ENCODE results near the gene PACSIN1. TPM values are rescaled to one million over a fixed set of nuclear protein-coding genes. Genes with fewer than 3 reads are reported as not detected.

The PACSIN1 gene
- total and polyA plus RNA-seq, 10 of the 15 experiments (the other 5 are each of a cell fraction or from before 2014, with no cell fraction given) = 0.50 to 9.4 (median 2.8) TPM

GRCh38 chr6:34539181-34539580, 73.3 kb downstream of the PACSIN1 start:
- no peak overlapping the region for H3K4me3 ChIP-seq
- ChIA-PET SMC1A (ENCODE audit: uncharacterized antibody, unreplicated experiment) (no interaction called here), RAD21 (ENCODE audit: unreplicated experiment) (no interaction called here), CTCF (interaction anchor here (1.0 kb wide), 1 partner anchor 79 kb away, joined by 3 read pairs; no protein-coding TSS in a partner anchor), POLR2A (no interaction called here)
- no peak overlapping the region for H3K27ac ChIP-seq (ENCODE audit: control insufficient read depth, insufficient read depth)
- no peaks in the 10 kb centered on the region for H3K79me2 ChIP-seq (ENCODE audit: control insufficient read depth, insufficient read depth, low read length)
- no peak overlapping the region for H2AFZ ChIP-seq (ENCODE audit: control insufficient read depth, low read depth, low read length)
- no peak for FAIRE-seq
- TF ChIP-seq NFYB (IDR thresholded peaks at IDR 0.05; ENCODE audit: insufficient read depth, low read depth, low read length) = no peak
- no peak for TF ChIP-seq KLF5 (IDR thresholded peaks at IDR 0.05; ENCODE audit: partially characterized antibody)
- TF ChIP-seq RBBP5 (conservative IDR thresholded peaks at IDR 0.05) = no peak
- TF ChIP-seq SMAD1 (IDR thresholded peaks at IDR 0.05; ENCODE audit: low read depth, partially characterized antibody) = no peak
- TF ChIP-seq STAT1 (conservative IDR thresholded peaks at IDR 0.05) = no peak
- TF ChIP-seq SMARCA5 (IDR thresholded peaks at IDR 0.05) = no peak
- TF ChIP-seq TCF12 (IDR thresholded peaks at IDR 0.05; ENCODE audit: low read depth, low read length) = no peak
- no peak overlapping the region for H3K4me2 ChIP-seq (ENCODE audit: control insufficient read depth, insufficient read depth)
- WGBS (ENCODE audit: insufficient coverage, insufficient replicate concordance, low lambda C conversion rate, missing lambda C conversion rate) = 0% methylated on average over 2 of the region's 14 CpGs
- H3K36me3 ChIP-seq (ENCODE audit: control insufficient read depth in 2 of 2, insufficient read depth in 2 of 2, low read length in 1 of 2) = no peaks in the 10 kb centered on the region
- H3K9ac ChIP-seq (ENCODE audit: control insufficient read depth, insufficient read depth, low read length) = no peak overlapping the region
- no peaks in the 10 kb centered on the region for H3K9me3 ChIP-seq (replicated peaks; ENCODE audit: control insufficient read depth, insufficient read depth, low read length)
- ATAC-seq = no peak
- in situ Hi-C loops (cut with MboI) = no loop called here
- no peaks in the 10 kb centered on the region; a peak in 1 of 4 replicates for H3K27me3 ChIP-seq (replicated peaks in 1 of 2; ENCODE audit: control insufficient read depth in 2 of 2, insufficient read depth in 2 of 2, low read length in 1 of 2)
- H4K20me1 ChIP-seq (ENCODE audit: control insufficient read depth, insufficient read depth) = no peaks in the 10 kb centered on the region
- no peak for DNase-seq (ENCODE audit: low read depth, low spot score)
- no peaks in the 10 kb centered on the region for H3K4me1 ChIP-seq (ENCODE audit: control insufficient read depth, insufficient read depth, low read length)
- no TSS peak for BruUV-seq (replicated peaks)
- intact Hi-C loops (cut with micrococcal nuclease; ENCODE audit: unreplicated experiment) = no loop called here

GRCh38 chr6:34540222-34540621, 74.3 kb downstream of the PACSIN1 start:
- Histone ChIP-seq H3K4me3 (no peak overlapping the region), H3K4me2 (ENCODE audit: control insufficient read depth, insufficient read depth) (no peak overlapping the region), H3K27me3 (replicated peaks in 1 of 2; ENCODE audit: control insufficient read depth in 2 of 2, insufficient read depth in 2 of 2, low read length in 1 of 2) (no peaks in the 10 kb centered on the region; a peak in 1 of 4 replicates), H3K36me3 (ENCODE audit: control insufficient read depth in 2 of 2, insufficient read depth in 2 of 2, low read length in 1 of 2) (no peaks in the 10 kb centered on the region), H3K79me2 (ENCODE audit: control insufficient read depth, insufficient read depth, low read length) (no peaks in the 10 kb centered on the region), H2AFZ (ENCODE audit: control insufficient read depth, low read depth, low read length) (no peak overlapping the region), H3K27ac (ENCODE audit: control insufficient read depth, insufficient read depth) (no peak overlapping the region), H3K9ac (ENCODE audit: control insufficient read depth, insufficient read depth, low read length) (no peak overlapping the region), H3K9me3 (replicated peaks; ENCODE audit: control insufficient read depth, insufficient read depth, low read length) (no peaks in the 10 kb centered on the region), H3K4me1 (ENCODE audit: control insufficient read depth, insufficient read depth, low read length) (no peaks in the 10 kb centered on the region), H4K20me1 (ENCODE audit: control insufficient read depth, insufficient read depth) (no peaks in the 10 kb centered on the region)
- WGBS (ENCODE audit: insufficient coverage, insufficient replicate concordance, low lambda C conversion rate, missing lambda C conversion rate) = 37% methylated on average over 5 of the region's 5 CpGs
- ChIA-PET CTCF (no interaction called here), RAD21 (ENCODE audit: unreplicated experiment) (no interaction called here), SMC1A (ENCODE audit: uncharacterized antibody, unreplicated experiment) (interaction anchor here (0.9 kb wide), 1 partner anchor 116 kb away, joined by 3 read pairs; no protein-coding TSS in a partner anchor), POLR2A (no interaction called here)
- DNase-seq (ENCODE audit: low read depth, low spot score) (no peak), ATAC-seq (no peak), FAIRE-seq (no peak)
- no TSS peak for BruUV-seq (replicated peaks)
- in situ Hi-C loops (cut with MboI) (no loop called here), intact Hi-C loops (cut with micrococcal nuclease; ENCODE audit: unreplicated experiment) (no loop called here)
- TF ChIP-seq ZNF207 (IDR thresholded peaks at IDR 0.05; ENCODE audit: borderline replicate concordance) (no peak), HDAC2 (IDR thresholded peaks at IDR 0.05) (no peak), CHD1 (IDR thresholded peaks at IDR 0.05; ENCODE audit: low read depth, low read length) (no peak), ZNF217 (IDR thresholded peaks at IDR 0.05) (no peak)

Data from GM12878 (cell line).